GM18507 (cell line): Measurements from ENCODE around the gene SLC37A3.

ENCODE experiments used
- DNase-seq: peaks from one replicate; pipeline ENCODE4 v3.0.0; 2011; ENCODE audit warnings: low read depth; ENCODE audit not compliant: insufficient read length; ENCODE audit errors: extremely low spot score
- FAIRE-seq: peaks from 2 replicates; lab custom pipeline; 2011; peaks lifted over from hg19 to GRCh38; lab: Jason Lieb, UNC

SLC37A3 gene

GRCh38 chr7:140403878-140404564, 5.7 kb upstream of the SLC37A3 start, which contains the start of gene RAB19:
TSS of gene RAB19 (plus strand) at chr7:140404058. CDS start at chr7:140407647, 3,589 bp downstream.
- DNase-seq, result no peak
- no peak for FAIRE-seq

- DNase-seq, result no peak
- no peak for FAIRE-seq
Observed at GRCh38 chr7:140402178-140402835, 4.0 kb upstream of the SLC37A3 start.

- no peak for DNase-seq
- no peak for FAIRE-seq
Observed at GRCh38 chr7:140400381-140400780, 2.1 kb upstream of the SLC37A3 start.

- no peak for FAIRE-seq
- DNase-seq, result no peak
Observed at GRCh38 chr7:140398821-140399220, 491 bp upstream of the SLC37A3 start.

DNA sequence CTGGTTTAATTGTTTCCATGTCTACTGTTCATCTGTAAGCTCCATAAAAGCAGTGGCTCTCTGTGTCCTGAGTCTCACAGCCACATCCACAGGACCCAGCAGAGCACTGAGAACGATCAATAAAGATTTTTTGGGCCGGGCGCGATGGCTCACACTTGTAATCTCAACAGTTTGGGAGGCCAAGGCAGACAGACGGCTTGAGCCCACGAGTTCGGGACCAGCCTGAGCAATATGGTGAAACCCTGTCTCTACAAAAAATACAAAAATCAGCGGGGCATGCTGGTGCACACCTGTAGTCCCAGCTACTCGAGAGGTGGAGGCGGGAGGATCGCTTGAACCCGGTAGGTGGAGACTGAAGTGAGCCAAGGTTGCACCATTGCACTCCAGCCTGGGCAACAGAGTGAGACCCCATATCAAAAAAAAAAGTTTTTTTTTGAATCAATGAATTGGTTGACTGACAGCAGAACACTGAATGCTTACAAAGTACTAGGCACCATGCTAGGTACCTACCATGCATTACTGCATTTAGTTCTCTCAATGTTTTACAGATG, 4.5 kb downstream of the SLC37A3 start:
- no peak for FAIRE-seq

DNA sequence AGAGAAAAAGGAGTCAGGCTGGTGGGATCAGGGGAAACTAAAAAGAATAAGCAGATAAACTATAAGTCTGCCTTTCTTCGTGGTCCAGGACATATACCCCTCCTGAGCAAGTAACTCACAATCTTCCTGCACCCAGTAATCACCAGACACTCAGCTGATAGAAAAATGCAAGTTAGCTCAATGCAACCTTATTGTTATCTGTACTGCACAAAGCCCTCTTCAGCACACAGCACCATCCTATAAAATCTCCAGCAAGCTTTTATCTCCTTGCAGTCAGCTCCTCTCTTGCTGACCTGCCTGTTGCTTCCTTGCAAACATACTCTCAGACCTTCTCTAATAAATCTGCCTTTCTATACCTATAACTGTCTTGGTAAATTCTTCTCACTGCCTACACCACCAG, 6.7 kb downstream of the SLC37A3 start:
- FAIRE-seq, result no peak
- DNase-seq, result no peak

More for the DNA sequence above, 4.5 kb downstream of the SLC37A3 start:
- DNase-seq, result no peak

DNA sequence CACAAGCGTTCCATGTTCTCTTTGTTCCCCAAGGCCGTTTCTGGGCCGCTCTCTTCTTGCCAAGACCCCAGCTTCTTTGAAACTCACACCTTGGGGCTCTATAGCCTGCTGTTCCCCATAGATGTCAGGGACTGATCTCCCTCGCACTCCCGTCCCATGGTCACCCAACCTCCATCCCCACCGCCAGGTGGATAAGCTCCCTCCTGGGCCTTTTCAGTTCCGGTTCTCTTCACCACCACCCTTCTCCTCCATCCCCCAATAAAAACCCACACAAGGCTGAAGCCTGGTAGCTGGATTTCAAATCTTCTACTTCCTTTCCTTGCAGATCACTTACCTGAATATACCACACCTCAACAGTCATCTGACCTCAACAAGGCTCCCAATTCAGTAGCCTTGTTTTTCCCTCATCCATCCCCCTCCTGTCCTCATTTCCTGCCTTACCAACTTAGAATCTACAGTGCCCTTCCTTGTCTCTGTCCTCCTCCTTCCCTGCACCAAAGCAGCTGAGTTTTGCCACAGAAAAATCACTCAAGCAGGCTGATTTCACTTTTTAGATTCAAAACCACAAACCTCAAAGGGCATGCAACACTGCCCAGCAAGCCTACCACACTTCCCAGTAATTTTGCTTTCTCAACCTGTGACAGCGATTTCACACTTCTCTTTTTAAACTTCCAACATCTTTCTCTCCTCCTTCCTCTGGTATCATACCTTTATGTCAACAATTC, 7.7 kb downstream of the SLC37A3 start:
- DNase-seq (peak; percentile 23), FAIRE-seq (peak; percentile 83)

DNA sequence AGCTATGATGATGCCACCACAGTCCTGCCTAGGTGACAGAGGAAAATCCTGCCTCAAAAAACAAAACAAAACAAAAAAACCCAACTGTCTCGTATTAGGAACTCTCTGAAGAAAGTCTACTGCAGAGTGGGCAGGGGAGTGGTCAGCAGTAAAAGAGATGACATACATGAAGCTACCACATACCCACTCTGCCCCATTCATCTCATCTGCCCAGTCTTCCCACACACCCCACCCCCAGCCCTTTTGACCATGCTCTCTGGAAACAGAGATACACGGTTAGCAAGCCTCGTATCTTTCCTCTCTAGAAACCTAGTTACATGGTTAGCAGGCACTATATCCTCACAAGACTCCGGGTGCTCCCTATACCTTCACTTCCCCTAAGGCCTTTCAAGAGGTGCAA, 8.3 kb downstream of the SLC37A3 start:
- FAIRE-seq (no peak), DNase-seq (no peak)

- DNase-seq (no peak), FAIRE-seq (no peak)
Observed at GRCh38 chr7:140389445-140389844, 8.9 kb downstream of the SLC37A3 start.

GRCh38 chr7:140384894-140385545, 13.3 kb downstream of the SLC37A3 start:
- DNase-seq (no peak), FAIRE-seq (no peak)

DNA sequence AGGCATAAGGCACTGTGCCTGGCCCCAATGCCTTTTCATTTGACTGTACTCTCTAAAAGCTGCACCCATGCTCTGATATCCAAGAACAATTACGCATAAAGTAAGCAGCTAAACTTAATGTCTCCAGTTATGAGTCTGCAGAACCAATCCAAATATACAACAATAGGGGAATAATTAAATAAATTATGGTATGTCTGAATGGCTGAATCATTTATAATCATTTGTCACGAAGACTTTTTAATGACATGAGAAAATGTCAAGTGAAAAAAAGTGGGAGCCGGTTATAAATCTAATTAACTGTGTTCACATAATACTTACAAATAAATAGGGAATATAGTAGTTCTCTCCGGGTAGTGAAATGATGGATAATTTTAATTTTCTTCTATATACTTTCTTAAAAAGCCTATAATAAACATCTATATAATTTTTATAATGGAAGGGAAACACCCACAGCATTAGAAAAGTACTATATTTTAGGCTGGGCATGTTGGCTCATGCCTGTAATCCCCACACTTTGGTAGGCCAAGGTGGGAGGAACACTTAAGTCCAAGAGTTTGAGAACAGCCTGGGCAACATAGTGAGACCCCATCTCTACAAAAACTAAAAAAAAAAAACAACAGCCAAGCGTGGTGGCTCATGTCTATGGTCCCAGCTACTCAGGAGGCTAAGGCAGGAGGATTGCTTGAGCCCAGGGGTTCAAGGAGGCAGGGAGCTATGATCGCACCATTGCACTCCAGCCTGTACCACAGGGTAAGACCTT, 14.2 kb downstream of the SLC37A3 start:
- no peak for DNase-seq
- FAIRE-seq, result no peak

DNA sequence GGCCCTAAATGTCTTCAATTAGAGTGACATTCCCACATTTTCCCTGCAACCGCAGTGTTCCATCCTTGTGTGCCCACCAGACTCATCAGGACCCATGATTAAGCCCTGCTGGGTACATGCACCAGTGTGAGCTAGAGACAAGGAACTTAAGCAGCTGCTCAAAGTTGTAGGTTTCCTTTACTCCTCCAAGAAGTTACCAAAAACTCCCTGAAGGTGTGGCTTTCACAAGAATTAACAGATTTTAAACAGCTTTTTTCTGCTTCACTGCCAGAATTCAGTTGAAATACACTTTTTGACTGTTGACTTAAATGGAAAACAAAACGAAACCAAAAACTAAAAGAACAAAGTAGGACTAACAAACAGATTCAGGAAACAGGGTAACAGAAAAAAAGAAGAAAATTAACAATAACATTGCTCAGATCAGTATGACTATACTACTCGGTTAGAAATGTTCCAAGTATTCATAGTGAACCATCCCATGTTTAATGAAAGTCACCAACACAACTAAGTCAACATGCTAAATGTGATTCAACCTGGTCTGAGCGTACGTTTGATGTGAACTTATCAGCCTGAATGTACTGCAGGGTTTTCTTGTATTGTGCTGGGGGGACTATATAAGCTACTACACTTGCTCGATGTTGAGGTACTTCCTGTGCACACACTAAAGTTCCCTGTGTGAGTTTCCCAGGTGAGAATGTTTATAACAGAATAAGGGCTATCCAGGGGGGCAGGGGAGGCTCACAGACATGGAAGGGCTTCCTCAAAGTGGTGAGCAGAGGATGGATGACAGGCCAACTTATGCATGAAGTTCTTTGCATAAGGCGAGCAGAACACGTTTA, 22.2 kb downstream of the SLC37A3 start:
- no peak for FAIRE-seq

DNA sequence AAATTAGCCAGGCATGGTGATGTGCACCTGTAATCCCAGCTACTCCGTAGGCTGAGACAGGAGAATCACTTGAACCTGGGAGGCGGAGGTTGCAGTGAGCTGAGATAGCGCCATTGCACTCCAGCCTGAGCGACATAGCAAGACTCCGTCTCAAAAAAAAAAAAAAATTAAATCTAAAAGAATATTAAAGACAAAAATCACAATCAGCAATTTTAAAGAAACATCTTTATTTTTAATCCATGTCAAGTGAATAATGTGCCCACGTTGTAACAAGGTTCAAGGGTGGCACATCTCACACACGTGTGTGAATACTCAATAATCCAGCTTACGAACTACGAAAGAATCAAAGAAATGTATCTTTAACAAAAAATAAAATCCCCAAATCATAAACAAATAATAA, 23.0 kb downstream of the SLC37A3 start:
- DNase-seq (no peak), FAIRE-seq (no peak)

More for the DNA sequence above, 22.2 kb downstream of the SLC37A3 start:
- DNase-seq, result no peak

GRCh38 chr7:140369294-140369693, 29.0 kb downstream of the SLC37A3 start:
- no peak for FAIRE-seq

GRCh38 chr7:140367528-140367927, 30.8 kb downstream of the SLC37A3 start:
- DNase-seq (no peak), FAIRE-seq (no peak)

More at GRCh38 chr7:140369294-140369693, 29.0 kb downstream of the SLC37A3 start:
- no peak for DNase-seq

- FAIRE-seq, result no peak
- no peak for DNase-seq
Observed at GRCh38 chr7:140364819-140365218, 33.5 kb downstream of the SLC37A3 start.

- no peak for DNase-seq
- FAIRE-seq, result no peak
Observed at GRCh38 chr7:140360697-140361229, 37.6 kb downstream of the SLC37A3 start.
